ENCODE results near the gene TOPAZ1.

The TOPAZ1 gene

GRCh38 chr3:44241706-44242105 lies at the start of gene TOPAZ1:
TSS of gene TOPAZ1 (plus strand) at chr3:44241886. CDS start at chr3:44242054, 168 bp downstream.
- no peak for DNase-seq

GRCh38 chr3:44198284-44199269 lies 43.1 kb upstream of the TOPAZ1 start:
- DNase-seq = no peak

GRCh38 chr3:44206261-44206660 lies 35.4 kb upstream of the TOPAZ1 start:
- no peak for DNase-seq

GRCh38 chr3:44206862-44207652 lies 34.6 kb upstream of the TOPAZ1 start:
- DNase-seq = no peak

- no peak for DNase-seq
Observed at GRCh38 chr3:44208086-44208485, 33.6 kb upstream of the TOPAZ1 start.

GRCh38 chr3:44208568-44208967 lies 33.1 kb upstream of the TOPAZ1 start:
- DNase-seq = no peak

- DNase-seq = no peak
Observed at GRCh38 chr3:44210967-44211366, 30.7 kb upstream of the TOPAZ1 start.

- DNase-seq = no peak
Observed at GRCh38 chr3:44222337-44222736, 19.3 kb upstream of the TOPAZ1 start.

GRCh38 chr3:44223299-44223698 lies 18.4 kb upstream of the TOPAZ1 start:
- no peak for DNase-seq

GRCh38 chr3:44224131-44224530 lies 17.6 kb upstream of the TOPAZ1 start:
- DNase-seq = no peak

- no peak for DNase-seq
Observed at GRCh38 chr3:44226573-44226972, 15.1 kb upstream of the TOPAZ1 start.

GRCh38 chr3:44227632-44228031 lies 14.1 kb upstream of the TOPAZ1 start:
- no peak for DNase-seq

GRCh38 chr3:44228900-44229299 lies 12.8 kb upstream of the TOPAZ1 start:
- DNase-seq = no peak

GRCh38 chr3:44232407-44232806 lies 9.3 kb upstream of the TOPAZ1 start:
- no peak for DNase-seq

GRCh38 chr3:44234648-44235268 lies 6.9 kb upstream of the TOPAZ1 start:
- no peak for DNase-seq

GRCh38 chr3:44235604-44236484 lies 5.8 kb upstream of the TOPAZ1 start:
- peak; percentile 62 for DNase-seq

- no peak for DNase-seq
Observed at GRCh38 chr3:44236485-44236908, 5.2 kb upstream of the TOPAZ1 start.

- no peak for DNase-seq
Observed at GRCh38 chr3:44237161-44237560, 4.5 kb upstream of the TOPAZ1 start.

- DNase-seq = no peak
Observed at GRCh38 chr3:44237665-44238064, 4.0 kb upstream of the TOPAZ1 start.

- DNase-seq = no peak
Observed at GRCh38 chr3:44238889-44239288, 2.8 kb upstream of the TOPAZ1 start.

GRCh38 chr3:44240061-44240460 lies 1.6 kb upstream of the TOPAZ1 start:
- no peak for DNase-seq

GRCh38 chr3:44242721-44243120 lies 1.0 kb downstream of the TOPAZ1 start:
- DNase-seq = no peak
